Motor neuron (in vitro differentiated cells): ENCODE results near the gene ZNF525. TPM values are rescaled to one million over a fixed set of nuclear protein-coding genes. Genes with fewer than 3 reads are reported as not detected.
"Not testable (repeated sequence)": the region's sequence is repeated elsewhere in the genome, so short reads cannot be mapped to it uniquely, and the experiment has no call there.

Source experiments
- ATAC-seq, 8 experiments: fragments of 200-7000 bp; cut with Tn5 transposase; replicated peaks in 6 of 8; 2 replicates each; pipeline ENCODE4 v1.8.0; 2021; ENCODE audit warnings: mild to moderate bottlenecking in 8 of 8, moderate library complexity in 8 of 8
- H3K27ac ChIP-seq, 2 donors: fragments of 250-450 bp; sonication (Bioruptor Pico); 2 replicates each; pipeline ENCODE4 v1.9.0; 2021; ENCODE audit warnings: antibody characterized with exemption in 2 of 2, mild to moderate bottlenecking in 2 of 2, moderate library complexity in 1 of 2
- H3K4me1 ChIP-seq, 2 donors: fragments of 250-450 bp; sonication (Bioruptor Pico); replicated peaks in 1 of 2; 2 replicates each; pipeline ENCODE4 v1.6.1; 2021; ENCODE audit warnings: antibody characterized with exemption in 2 of 2, mild to moderate bottlenecking in 2 of 2, moderate library complexity in 1 of 2
- H3K4me3 ChIP-seq, 5 donors: fragments of 250-450 bp; sonication (Bioruptor Pico); 2 replicates each; pipeline ENCODE4 v1.9.0; 2021; ENCODE audit warnings: antibody characterized with exemption in 5 of 5, mild to moderate bottlenecking in 5 of 5, moderate library complexity in 4 of 5
- WGBS, 10 experiments: fragments of 450-650 bp; shearing (Covaris generic); methylation state at CpG; one replicate each; pipeline ENCODE4 v1.0.0; 2022; 5-methylcytosine and 5-hydroxymethylcytosine counted together
- in situ Hi-C, 9 experiments: fragments of 400-800 bp; cut with MboI; loops; one replicate each; pipeline ENCODE4 v1.15.0; 2021; ENCODE audit warnings: low sequenced_read_pairs in 9 of 9, low pct_unique_long_range_greater_than_20kb in 2 of 9; ENCODE audit not compliant: unreplicated experiment in 9 of 9
- total RNA-seq, 8 experiments: library from RNA; unstranded; fragments of 300-600 nt; gene quantifications; 2 replicates each; pipeline versions ENCODE4 v1.2.3 to v1.2.4, GENCODE V29; 2022

The ZNF525 gene
- total RNA-seq, 8 experiments from 2014 or later = 3.2 to 8.7 (median 6.0) TPM

DNA sequence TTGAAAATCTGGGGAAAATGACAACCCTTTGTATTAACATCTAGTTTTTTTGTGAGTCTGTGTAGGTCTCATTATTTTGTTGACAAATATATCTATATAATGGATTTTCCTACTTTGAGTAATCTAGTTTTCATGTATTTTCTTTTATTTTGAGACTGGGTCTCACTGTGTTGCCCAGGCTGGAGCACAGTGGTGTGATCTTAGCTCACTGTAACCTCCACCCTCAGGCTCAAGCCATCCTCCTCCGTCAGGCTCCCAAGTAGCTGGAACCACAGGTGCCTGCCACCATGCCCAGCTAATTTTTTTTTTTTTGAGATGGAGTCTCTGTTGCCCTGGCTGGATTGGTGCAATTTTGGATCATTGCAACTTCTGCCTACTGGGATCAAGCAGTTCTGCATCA lies 9.2 kb downstream of the ZNF525 start:
- no peak for ATAC-seq
- in situ Hi-C loops = no loop called here

DNA sequence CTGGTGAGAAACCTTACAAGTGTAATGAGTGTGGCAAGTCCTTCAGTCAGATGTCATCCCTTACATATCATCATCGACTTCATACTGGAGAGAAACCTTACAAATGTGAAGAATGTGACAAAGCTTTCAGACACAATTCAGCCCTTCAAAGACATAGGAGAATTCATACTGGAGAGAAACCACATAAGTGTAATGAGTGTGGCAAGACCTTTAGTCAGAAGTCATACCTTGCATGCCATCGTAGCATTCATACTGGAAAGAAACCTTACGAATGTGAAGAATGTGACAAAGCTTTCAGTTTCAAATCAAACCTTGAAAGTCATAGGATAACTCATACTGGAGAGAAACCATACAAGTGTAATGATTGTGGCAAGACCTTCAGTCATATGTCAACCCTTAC lies 15.9 kb downstream of the ZNF525 start:
- H3K27ac ChIP-seq = no peak overlapping the region
- H3K4me1 ChIP-seq = no peaks in the 10 kb centered on the region
- no peak overlapping the region for H3K4me3 ChIP-seq
- in situ Hi-C loops = no loop called here
- ATAC-seq = no peak
- WGBS, 10 experiments = 17 to 100% (median 100%) methylated on average over 1 to 3 of the region's 3 CpGs; no CpG with 5 or more reads in 1 of the 10 experiments

More for the DNA sequence above, 9.2 kb downstream of the ZNF525 start:
- no peaks in the 10 kb centered on the region for H3K4me1 ChIP-seq
- H3K4me3 ChIP-seq = no peak overlapping the region
- H3K27ac ChIP-seq = no peak overlapping the region
- 67 to 100% (median 85%) methylated on average over 1 of the region's 1 CpG; no CpG with 5 or more reads in 4 of the 10 experiments for WGBS, 10 experiments

GRCh38 chr19:53388168-53388567 lies 22.7 kb downstream of the ZNF525 start:
- in situ Hi-C loops = no loop called here

GRCh38 chr19:53388904-53389303 lies 23.4 kb downstream of the ZNF525 start:
- 44 to 100% (median 83%) methylated on average over 2 to 5 of the region's 5 CpGs; no CpG with 5 or more reads in 1 of the 10 experiments for WGBS, 10 experiments
- H3K4me3 ChIP-seq = no peak overlapping the region
- ATAC-seq = no peak
- in situ Hi-C loops = no loop called here
- no peak overlapping the region for H3K27ac ChIP-seq
- H3K4me1 ChIP-seq = peaks cover 0 to under 1% of the 10 kb centered on the region in 2 donors

More at GRCh38 chr19:53388168-53388567, 22.7 kb downstream of the ZNF525 start:
- ATAC-seq = no peak
- Histone ChIP-seq H3K4me1 (no peaks in the 10 kb centered on the region), H3K27ac (no peak overlapping the region), H3K4me3 (no peak overlapping the region)
- WGBS, 10 experiments = 40 to 100% (median 75%) methylated on average over 1 to 3 of the region's 3 CpGs; no CpG with 5 or more reads in 3 of the 10 experiments

DNA sequence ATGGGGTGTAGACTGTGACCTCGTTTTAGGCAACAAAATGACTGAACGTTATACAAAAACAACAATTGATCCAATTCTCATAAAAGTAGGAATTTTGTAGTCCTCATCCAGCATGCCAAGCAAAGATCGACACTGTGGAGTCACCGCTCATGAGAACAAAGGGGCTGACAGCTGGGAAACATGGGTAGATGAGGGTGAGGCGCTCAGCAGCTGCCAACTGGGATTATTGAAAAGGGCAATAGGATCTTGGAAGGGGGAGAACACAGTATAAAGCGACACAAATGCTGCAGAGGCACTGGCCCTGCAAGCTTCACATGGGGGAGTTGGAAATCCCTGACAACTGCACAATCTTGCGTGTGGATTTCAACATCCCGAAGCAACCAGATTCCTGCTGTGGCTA lies 24.1 kb downstream of the ZNF525 start:
- no peak overlapping the region for H3K27ac ChIP-seq
- in situ Hi-C loops = no loop called here
- no peak overlapping the region for H3K4me3 ChIP-seq
- H3K4me1 ChIP-seq = peaks cover 5% of the 10 kb centered on the region in 2 donors
- no peak for ATAC-seq
- WGBS, 10 experiments = 61 to 95% (median 85%) methylated on average over 3 to 6 of the region's 8 CpGs; no CpG with 5 or more reads in 2 of the 10 experiments

DNA sequence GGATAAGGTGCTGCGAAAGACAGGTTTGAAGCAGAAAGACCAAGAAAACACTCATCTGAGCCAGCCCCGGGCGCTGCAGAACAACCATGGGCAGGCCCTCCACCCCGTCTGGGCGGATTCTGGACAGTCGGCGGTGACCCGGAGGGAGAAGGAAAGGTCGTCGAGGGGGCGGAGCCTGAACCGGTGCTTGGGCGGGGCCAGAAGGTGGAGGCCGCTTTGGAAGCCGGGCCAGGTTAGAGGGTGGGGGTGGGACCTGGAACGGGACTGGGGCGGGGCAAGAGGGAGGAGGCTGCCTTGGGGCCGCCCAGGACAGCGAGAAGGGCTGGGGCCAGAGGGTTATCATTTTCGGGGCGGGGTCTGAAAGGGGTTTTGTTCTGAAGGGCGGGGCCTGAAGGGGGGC lies 24.5 kb downstream of the ZNF525 start:
- no peak overlapping the region for H3K27ac ChIP-seq
- 17 to 100% (median 94%) methylated on average over 1 to 6 of the region's 22 CpGs; no CpG with 5 or more reads in 7 of the 10 experiments for WGBS, 10 experiments
- H3K4me1 ChIP-seq = peaks cover 5% of the 10 kb centered on the region in 2 donors

GRCh38 chr19:53394522-53394973 lies 29.0 kb downstream of the ZNF525 start:
- peak overlapping the region; percentile 20 to 56 for H3K27ac ChIP-seq
- peak overlapping the region; percentile 57 to 91 (median 73) for H3K4me3 ChIP-seq
- peaks cover 10 to 13% of the 10 kb centered on the region in 2 donors for H3K4me1 ChIP-seq
- in situ Hi-C loops = no loop called here
- ATAC-seq = peak; percentile 41 to 81 (median 77)
- WGBS, 10 experiments = 0 to 44% (median 12%) methylated on average over 1 to 7 of the region's 18 CpGs; no CpG with 5 or more reads in 2 of the 10 experiments

More for the DNA sequence above, 24.5 kb downstream of the ZNF525 start:
- no peak for ATAC-seq
- no peak overlapping the region for H3K4me3 ChIP-seq
- in situ Hi-C loops = no loop called here

GRCh38 chr19:53394974-53395839 lies 29.7 kb downstream of the ZNF525 start, which contains the start of gene ZNF765:
TSS of gene ZNF765 (plus strand) at chr19:53395149. CDS start at chr19:53398016, 2,867 bp downstream.
- peaks cover 10 to 13% of the 10 kb centered on the region in 2 donors for H3K4me1 ChIP-seq
- 0 to 8% (median 0%) methylated on average over 3 to 25 of the region's 58 CpGs; no CpG with 5 or more reads in 1 of the 10 experiments for WGBS, 10 experiments
- peak; percentile 93 to 97 (median 95) for ATAC-seq
- H3K27ac ChIP-seq = peak within 1 kb of the TSS; percentile 20 to 71
- peak within 1 kb of the TSS; percentile 57 to 91 (median 73) for H3K4me3 ChIP-seq
- in situ Hi-C loops = no loop called here

DNA sequence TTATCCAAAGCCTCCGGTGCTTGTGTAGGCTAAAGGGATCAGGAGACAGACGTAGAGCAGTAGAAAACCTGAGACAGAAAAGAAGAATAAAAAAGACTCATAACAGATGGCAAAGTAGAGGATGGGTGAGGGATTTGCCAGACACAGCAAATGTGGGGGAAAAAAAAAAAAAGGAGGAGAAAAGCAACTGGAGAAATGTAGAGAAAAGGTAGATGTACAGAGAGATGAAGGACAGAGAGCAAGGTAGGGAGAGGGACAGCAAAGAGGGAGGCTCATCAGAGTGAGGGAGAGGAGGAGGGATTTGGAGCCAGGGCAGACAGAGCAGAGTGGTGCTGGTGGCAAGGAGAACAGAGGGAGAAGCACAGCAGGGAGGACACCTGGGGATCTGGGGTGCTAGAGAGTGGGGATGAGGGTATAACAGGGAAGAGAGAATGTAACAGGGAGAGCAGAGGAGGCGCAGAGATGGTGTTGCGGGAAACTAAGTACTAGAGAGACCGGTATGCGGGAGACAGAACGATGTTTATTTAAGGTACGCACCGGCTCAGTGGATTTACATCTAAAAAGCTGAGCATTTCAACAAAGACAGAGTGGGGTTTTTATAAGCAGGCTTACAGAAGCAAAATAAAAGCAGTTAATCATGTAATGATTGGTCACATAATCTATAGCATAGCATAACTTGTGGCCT lies 30.5 kb downstream of the ZNF525 start:
- Histone ChIP-seq H3K4me1 (peaks cover 10 to 13% of the 10 kb centered on the region in 2 donors), H3K27ac (peak overlapping the region in 1 of 2 donors; percentile 71), H3K4me3 (peak overlapping the region; percentile 57 to 91 (median 73))
- in situ Hi-C loops, ATAC-seq: not testable (repeated sequence)
- 0 to 20% (median 0%) methylated on average over 1 to 9 of the region's 9 CpGs for WGBS, 10 experiments

GRCh38 chr19:53396525-53396868 lies 31.0 kb downstream of the ZNF525 start:
- Histone ChIP-seq H3K4me1 (peaks cover 10 to 13% of the 10 kb centered on the region in 2 donors), H3K4me3 (peak overlapping the region; percentile 7 to 91 (median 73)), H3K27ac (no peak overlapping the region)
- no peak for ATAC-seq
- WGBS, 10 experiments = 0 to 17% (median 0%) methylated on average over 1 of the region's 1 CpG; no CpG with 5 or more reads in 1 of the 10 experiments
- in situ Hi-C loops = no loop called here

- in situ Hi-C loops, ATAC-seq, H3K27ac ChIP-seq, H3K4me3 ChIP-seq: not testable (repeated sequence)
- no CpG with 5 or more reads among the region's 1 CpG for WGBS, 10 experiments
- H3K4me1 ChIP-seq = peaks cover 10 to 13% of the 10 kb centered on the region in 2 donors
Measured at GRCh38 chr19:53397918-53398317, 32.4 kb downstream of the ZNF525 start.

- WGBS, 10 experiments = 71 to 100% (median 86%) methylated on average over 2 to 7 of the region's 7 CpGs
- no peaks in the 10 kb centered on the region for H3K4me1 ChIP-seq
- H3K4me3 ChIP-seq = no peak overlapping the region
- in situ Hi-C loops = no loop called here
- H3K27ac ChIP-seq = no peak overlapping the region
- ATAC-seq = no peak
Measured at GRCh38 chr19:53409505-53410204, 44.1 kb downstream of the ZNF525 start.
